HG02571 (cell line): ENCODE measurements around the gene COL4A6.
"Not testable (repeated sequence)": the region's sequence is repeated elsewhere in the genome, so short reads cannot be mapped to it uniquely, and the experiment has no call there.

Experiments
- ATAC-seq: cut with Tn5 transposase; IDR thresholded peaks from one replicate; pipeline ENCODE4 v1.9.1; 2021; ENCODE audit warnings: mild to moderate bottlenecking, moderate library complexity; ENCODE audit not compliant: unreplicated experiment

COL4A6 gene

DNA sequence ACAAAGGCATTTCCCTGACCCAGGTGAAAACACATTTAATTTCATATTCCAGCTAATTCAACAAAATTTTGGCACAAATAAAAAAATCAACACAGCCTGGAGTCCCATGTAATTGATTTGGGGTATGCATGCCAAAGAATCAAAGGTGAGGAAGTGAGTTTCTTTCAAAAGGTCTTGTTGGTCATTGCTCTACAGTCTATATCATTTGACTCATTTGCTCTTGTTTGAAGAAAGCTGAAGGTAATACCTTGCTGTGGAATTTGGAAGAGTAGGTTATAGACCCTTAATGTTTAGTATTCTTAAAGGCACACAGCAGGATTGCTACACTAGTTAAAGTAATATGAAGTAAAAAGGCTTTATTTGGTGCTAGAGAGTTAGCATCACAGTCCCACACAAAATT is 25.4 kb downstream of the COL4A6 start:
- ATAC-seq = no peak

DNA sequence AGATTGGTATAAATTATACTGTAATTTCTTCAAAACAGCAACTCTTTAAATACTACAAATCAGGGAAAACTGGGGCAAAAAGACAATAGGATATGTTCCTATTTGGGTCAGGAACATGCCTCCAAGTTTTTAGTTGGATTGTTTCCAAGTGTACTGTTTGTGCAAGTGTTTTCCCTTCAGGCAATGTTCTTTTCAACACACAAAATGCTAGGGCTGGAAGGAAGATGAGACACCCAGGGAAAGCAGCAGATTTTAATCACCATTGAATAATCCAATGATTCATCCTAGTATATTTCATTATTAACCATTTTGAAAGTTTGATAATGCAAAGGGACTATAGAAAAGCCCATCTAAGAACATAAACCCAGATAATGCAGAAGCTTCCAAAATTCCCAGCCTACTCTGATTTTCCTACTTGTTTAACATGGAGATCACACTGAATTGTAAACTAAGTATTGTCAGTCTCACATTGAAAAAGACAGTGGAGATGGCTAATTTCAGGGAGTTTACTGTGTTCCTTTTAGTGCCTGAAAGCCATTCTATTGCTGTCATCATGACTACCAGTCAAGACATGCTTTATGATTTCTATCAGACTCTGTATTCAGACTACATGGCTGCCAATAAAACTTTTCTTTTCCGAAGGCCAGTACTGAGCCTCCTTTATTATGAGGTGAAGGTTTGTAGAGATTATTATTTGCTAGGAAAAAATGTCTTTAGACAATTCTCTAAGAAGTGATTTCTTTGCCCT is 38.6 kb downstream of the COL4A6 start:
- ATAC-seq = no peak

DNA sequence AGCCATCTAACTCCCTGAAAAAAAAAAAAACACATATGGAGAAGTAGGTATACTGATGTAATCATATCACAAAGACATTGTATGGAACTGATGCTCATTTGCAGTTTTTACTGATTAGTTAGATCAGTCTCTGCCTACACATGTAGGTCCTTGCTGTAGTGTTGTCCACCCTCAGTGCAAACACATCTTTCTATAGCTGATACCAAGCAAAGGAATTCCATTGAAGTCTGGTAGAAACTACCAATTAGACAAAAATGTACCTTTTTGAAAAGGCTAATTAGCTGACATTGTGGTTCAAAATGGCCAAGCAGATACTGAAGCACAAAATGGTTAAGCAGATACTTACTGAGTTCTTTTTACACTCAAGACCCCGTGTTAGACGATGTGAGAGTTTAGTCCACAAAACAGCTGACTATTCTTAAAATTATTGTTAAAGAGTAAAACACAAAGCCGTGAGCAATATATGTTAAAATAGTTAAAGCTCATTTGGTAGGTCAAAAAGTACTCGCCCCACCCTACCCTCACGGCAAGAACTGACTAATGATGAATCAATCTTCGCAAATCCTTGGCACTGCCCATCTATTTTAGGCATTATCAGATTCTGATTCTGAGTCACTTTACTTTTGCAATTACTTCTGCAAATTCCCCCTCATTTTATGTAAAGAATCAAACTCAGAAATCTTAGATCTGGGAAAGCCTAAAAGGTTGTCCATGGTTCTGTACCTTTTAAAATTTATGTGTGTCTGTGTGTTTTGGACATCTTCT is 40.4 kb downstream of the COL4A6 start:
- no peak for ATAC-seq

DNA sequence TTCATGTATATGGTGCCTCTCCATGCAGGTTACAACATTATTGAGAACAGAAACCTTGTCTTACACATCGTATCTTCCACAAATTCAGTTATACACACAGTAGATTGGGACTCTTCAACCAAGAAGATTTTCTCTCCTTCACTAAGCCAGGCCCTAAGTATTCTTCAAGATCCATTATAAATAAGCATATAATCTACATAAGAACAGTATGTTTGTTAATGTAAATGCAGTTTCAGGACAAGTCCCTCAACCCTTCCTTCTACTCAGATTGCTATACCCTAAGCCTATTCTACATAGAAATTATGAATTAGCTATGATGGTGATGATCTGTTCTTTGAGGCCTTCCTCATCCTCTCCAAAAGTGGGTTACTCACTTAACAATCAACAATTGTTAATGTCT is 41.2 kb downstream of the COL4A6 start:
- ATAC-seq = no peak

DNA sequence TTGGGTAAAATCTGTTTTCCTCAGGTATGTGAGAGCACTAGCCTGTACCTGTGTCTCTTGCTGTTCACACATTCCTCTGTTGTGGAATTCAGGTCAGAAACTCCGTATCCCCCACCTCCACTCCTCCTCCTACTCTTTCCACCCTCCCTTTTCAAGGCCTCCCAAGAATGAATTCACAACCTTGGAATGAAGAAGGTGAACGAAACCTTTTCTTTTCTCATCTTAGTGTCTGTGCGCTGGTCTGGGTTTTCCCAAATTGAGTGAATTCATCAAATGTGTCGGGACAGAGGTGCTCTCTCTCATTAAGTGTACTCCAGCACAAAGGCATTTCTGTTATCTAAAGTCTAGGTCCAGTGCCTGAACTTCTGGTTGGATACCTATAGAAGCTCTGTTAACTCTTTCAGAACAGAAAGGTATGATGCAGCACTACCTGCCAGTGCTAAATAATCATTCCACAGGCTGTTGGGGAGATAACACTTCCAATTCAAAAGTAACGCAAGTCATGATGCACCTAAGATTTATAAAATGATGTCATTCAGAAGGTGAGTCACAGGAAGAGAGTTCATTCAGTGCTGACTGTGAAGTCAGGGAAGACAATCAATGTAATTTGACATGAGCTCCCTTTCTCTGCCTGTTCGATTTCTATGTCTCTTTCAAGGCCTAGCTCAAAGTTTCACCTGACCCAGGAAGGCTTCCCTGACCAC is 41.9 kb downstream of the COL4A6 start:
- ATAC-seq = no peak

DNA sequence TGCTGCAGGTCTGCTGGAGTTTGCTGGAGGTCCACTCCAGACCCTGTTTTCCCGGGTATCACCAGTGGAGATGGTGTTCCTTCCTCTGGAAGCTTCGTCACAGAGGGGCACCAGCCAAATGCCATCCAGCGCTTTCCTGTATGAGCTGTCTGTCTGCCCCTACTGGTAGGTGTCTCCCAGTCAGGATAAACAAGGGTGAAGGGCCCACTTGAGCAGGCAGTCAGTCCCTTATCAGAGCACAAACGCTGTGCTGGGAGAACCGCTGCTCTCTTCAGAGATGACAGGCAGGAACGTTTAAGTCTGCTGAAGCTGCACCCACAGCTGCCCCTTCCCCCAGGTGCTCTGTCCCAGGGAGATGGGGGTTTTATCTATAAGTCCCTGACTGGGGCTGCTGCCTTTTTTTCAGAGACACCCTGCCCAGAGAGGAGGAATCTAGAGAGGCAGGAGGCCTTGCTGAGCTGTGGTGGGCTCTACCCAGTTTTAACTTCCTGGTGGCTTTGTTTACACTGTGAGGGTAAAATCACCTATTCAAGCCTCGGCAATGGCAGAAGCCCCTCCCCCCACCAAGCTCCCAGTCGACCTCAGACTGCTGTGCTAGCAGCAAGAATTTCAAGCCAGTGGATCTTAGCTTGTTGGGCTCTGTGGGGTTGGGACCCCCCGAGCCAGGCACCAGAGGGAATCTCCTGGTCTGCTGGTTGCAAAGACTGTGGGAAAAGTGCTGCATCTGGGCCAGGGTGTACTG is 47.1 kb downstream of the COL4A6 start:
- ATAC-seq = not testable (repeated sequence)

DNA sequence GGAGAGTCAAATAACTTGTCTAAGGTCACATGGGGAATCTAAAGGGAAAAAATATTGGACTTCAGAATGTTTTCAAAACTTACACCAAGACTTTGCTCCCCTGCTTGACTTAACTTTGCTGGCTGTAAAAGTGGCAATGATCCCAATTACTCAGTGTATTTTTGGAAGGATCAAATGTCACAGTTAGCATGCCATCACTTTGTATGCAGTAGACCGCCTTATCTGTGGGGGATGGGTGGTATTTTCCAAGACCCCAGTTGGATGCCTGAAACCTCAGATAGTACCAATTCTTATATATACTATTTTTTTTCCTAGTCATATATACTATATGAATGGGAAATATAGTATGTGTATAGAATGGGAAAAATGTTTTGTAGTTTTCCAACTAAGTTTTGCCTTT is 53.4 kb downstream of the COL4A6 start:
- no peak for ATAC-seq

DNA sequence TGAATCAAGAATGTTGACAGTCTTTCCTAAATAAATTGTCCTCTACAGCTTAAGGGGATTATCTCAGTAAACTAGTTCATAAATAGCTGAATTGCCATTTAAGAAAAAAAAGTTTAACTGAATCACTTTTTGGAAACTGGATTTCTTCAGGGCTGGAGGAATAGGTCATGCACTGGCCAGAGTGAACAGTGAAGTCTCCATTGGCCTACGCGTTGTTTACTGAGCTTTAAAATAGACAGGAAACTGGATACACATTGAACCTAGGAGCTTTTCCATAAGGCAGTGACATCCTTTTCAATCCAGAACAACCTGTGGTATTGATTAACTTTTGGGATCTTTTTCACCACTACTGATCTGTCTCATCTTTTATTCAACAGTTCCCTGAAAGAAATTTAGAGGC is 58.0 kb downstream of the COL4A6 start:
- ATAC-seq = no peak

DNA sequence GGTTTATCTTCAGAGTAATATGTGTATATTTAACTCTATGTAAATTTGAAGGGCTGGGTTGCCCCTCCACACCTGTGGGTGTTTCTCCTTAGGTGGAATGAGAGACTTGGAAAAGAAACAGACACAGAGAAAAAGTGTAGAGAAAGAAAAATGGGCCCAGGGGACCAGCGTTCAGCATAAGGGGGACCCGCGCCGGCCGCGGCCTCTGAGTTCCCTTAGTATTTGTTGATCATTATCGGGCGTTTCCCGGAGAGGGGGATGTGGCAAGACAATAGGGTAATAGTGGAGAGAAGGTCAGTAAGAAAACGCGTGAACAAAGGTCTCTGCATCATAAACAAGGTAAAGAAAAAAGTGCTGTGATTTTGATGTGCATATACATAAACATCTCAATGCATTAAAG is 61.4 kb downstream of the COL4A6 start:
- ATAC-seq = not testable (repeated sequence)

DNA sequence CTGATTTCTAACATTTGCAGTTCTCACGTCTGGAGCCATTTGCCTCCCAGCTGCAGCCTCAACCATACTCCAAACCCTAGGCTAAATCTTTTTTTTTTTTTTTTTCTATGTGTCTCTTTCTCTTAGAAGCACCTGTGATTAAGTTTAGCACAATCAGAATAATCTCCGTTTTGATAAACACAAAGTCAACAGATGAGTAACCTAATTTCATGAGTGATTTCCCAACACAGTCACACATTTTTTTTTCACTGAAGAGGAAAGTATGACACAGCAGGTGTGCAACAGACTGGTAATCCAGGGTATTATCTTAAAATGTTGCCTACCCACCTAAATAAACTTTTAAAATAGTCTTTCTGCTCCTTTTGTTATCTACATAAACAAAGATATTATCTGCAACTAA is 62.6 kb downstream of the COL4A6 start:
- ATAC-seq = not testable (repeated sequence)

DNA sequence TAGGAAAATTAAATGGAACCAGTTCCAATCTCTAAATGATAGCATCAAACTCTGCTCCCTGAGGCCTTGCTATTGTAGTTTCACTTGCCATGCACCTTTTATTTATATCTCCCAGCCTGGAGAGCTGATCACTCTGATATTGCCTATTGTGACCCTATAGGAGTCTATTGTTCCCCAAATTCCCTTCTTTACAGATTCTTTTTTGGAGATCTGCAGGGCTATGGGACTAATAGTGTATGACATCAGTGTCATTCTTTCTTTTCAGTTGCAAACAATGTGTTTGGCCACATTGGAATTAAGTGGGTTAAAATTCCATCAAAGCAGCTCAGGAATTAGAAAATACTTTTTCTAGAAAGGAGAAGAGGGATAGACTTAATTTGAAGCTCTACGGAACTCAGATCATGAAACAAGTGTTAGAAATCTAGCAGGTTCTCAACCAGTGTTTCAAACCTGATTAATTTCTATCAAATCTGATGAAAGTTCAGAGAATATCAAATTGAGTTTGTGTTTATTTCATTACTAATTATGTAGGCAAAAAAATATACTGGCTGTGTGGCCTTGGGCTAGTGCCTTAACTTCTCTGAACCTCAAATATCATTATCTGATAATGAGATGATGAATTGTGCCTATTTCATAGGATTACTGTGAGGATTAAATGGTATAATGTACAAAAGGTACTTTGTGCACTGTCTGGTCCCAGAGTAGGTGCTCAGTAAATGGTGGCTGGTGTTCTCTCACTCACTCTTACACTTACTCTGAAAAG is 71.4 kb downstream of the COL4A6 start:
- no peak for ATAC-seq

DNA sequence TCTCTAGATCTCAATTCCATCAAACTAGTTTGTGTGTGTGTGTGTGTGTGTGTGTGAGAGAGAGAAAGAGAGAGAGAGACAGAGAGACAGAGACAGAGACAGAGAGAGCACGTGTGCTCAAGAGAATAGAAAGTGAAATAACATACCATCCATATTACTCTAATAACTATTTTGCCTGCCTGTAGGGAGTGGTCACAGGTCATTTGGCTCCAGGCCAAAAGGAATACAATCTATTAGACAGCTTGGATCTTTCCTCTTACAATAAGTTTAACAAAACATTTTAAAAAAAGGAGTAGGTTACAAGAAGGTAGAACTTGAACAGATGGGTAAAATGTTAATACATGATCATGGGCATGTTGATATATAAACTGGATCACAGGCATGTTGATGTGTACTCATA is 76.2 kb downstream of the COL4A6 start:
- ATAC-seq = no peak

DNA sequence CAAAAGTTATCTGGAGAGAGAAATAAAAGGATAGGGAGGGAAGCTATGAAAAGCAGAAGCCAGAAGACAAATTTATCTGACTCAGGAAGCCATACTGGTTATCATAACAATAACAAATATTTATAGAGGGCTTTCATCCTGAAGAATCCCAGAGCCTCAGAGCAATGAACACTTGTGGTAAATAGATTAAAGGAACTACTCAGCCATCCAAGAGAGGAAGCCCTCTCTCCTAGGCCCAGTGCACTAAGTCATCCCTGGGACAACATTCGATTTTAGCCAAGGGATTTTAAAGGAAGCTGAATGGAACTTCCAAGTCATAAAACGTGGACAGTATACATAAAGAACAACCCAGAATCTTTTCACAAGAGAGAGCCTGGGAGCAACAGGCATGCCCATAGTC is 76.9 kb downstream of the COL4A6 start:
- no peak for ATAC-seq

DNA sequence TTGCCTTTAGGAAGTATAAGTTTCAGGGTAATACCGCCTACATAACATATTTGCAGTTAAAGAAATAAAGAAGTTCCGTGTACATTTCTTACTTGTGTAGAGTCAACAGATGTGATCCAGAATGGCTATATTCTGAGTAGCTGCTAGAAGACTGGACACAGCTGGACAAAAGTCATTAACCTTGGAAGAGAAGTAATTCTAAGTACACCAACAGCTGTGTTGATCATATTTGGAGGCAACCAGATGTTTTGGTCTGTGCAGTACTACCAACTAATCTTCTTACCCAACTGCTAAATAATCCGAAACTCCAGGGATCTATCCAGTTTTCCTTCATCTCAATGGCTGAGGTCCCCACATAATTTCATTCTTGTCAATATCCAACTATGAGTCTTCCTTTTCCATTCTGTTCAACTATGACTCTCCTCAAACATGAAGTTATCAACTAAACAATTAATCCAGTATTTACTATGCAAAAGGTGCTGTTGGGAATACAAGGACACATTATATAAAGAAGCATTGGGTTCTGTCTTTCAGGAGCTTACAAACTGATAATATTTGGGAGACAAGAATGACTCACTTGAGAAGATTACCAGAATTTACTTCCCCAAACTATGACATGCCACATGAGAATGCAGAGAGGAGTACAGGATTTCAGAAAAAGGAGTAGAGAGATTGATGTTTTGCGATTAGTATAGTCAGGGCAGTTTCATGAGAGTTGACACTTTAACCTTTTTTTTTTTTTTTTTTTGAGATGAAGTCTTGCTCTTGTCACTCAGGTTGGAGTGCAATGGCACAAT is 78.2 kb downstream of the COL4A6 start:
- no peak for ATAC-seq

DNA sequence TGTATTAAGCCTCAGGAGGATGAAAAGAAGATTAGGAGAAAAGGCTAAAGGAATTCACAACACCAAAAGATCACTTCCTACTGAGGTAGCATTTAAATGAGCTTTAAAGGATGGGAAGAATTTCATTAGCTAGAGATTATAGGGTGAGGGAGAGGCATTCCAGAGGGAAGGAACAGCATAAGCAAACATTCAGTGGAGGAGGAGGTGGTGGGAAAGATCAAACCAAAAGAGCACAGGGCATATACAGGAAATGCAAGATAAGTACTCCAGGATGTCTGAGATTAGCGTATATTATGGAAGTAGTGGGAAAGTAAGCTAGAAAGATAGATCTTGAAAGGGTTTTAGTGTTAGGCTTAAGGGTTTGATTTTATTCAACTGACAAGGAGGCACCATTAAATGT is 84.8 kb downstream of the COL4A6 start:
- ATAC-seq = no peak

DNA sequence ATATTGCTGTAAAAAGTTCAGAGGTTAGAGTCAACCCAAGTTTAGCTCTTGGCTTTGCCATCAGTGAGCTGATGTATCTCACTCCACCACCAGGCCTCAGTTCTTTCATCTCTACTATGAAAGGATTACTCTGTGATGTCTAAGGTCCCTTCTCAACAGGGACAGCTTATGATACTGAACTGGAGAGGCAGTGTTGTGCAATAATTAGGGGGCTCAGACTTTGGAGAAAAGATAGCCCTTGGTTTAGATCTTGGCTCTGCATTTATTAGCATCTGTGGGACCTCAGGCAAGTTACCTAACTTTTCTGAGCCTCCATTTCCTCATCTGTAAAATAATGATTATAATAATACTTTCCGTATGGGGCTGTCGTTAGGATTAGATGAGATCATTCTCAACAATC is 89.0 kb downstream of the COL4A6 start:
- no peak for ATAC-seq

DNA sequence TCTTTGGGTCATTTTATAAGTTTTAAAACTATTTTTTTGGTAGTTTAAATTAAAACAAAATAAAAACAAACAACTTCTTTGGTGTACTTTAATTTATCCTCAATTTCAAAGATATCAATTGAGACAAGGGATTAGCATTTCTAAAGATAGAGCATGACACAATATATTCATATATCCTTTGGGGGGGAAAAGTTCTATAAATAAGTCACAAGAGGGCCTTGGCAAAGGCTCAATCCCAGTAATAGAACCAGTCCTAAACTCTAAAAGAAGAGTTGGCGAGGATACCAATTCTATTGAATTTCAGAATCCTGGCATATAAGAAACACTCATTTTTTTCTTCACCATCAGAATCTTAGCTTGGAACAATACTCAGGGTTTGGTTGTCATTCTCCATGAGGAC is 89.7 kb downstream of the COL4A6 start:
- ATAC-seq = no peak

DNA sequence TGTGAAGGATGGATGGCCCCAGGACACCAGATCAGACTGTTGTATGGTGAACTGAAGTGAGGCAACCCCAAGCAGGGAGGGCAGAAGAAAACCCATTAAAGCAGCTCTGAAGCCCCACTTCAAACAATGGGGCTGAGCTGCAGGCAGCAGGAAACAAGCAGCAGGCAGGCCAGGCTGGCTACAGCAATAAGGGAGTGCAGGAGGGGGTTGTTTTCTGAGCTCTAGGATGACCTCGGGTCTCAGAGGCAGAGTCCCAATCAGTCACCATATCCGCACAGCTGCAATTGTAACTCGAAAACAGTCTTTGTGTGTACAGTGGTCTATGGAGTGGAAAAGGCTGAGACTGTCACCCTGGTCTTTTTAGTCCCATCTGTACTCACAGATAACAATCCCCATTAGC is 90.4 kb downstream of the COL4A6 start:
- no peak for ATAC-seq

DNA sequence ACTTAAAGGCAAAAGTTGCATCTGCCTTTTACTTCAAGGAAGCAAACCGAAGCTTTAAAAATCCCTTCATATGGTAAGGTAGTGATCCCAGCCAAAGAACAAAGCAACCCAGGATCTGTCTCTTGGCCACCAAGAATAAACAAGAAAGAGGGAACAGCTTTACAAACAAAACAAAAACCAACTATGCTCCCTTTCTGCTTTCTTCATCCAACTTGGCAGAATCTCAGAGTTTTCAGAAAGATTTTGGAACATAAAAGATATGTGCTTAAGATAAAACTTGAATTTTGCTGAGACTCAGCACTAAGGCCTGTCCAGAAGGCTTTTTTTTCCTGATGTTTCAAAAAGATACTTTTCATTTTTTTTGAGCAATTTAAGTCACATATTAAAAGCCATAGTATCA is 94.0 kb downstream of the COL4A6 start:
- ATAC-seq = no peak

DNA sequence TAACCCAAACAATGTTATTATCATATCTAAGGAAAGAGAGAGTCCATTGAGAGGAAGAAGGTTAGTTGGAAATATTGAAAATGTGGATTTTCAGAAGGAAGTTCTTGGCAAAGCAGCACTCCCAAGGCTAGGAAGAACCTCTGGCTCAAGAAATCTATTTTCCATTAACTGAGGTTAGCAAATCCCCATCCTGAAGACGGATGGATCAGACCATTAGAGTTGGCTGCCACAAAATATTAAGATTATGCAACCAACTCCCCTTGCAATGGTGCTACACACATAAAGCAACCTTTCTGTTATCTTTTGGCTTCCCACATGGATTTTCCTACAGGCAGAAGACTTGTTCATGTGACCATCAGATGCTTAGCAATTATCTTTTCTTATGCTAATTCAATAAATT is 96.3 kb downstream of the COL4A6 start:
- no peak for ATAC-seq
